ENCODE measurements around the gene HSPG2.

- TF ChIP-seq CTCF (conservative IDR thresholded peaks at IDR 0.05; ENCODE audit: low read depth, low read length) (no peak), EZH2phosphoT487 (IDR thresholded peaks at IDR 0.05; ENCODE audit: borderline replicate concordance, low read length) (no peak), EZH2 (IDR thresholded peaks at IDR 0.05; ENCODE audit: low read length, unreplicated experiment) (no peak)
Observed at GRCh38 chr1:21900766-21901472, 36.2 kb downstream of the HSPG2 start.

All from PC-3 (cell line).